OCI-M2 (cell line): ENCODE data around the gene DEGS2.

ENCODE experiments used
- DNase-seq: peaks from one replicate; lab custom pipeline; 2025; ENCODE audit not compliant: unreplicated experiment; lab: John Stamatoyannopoulos, UW

Gene DEGS2

DNA sequence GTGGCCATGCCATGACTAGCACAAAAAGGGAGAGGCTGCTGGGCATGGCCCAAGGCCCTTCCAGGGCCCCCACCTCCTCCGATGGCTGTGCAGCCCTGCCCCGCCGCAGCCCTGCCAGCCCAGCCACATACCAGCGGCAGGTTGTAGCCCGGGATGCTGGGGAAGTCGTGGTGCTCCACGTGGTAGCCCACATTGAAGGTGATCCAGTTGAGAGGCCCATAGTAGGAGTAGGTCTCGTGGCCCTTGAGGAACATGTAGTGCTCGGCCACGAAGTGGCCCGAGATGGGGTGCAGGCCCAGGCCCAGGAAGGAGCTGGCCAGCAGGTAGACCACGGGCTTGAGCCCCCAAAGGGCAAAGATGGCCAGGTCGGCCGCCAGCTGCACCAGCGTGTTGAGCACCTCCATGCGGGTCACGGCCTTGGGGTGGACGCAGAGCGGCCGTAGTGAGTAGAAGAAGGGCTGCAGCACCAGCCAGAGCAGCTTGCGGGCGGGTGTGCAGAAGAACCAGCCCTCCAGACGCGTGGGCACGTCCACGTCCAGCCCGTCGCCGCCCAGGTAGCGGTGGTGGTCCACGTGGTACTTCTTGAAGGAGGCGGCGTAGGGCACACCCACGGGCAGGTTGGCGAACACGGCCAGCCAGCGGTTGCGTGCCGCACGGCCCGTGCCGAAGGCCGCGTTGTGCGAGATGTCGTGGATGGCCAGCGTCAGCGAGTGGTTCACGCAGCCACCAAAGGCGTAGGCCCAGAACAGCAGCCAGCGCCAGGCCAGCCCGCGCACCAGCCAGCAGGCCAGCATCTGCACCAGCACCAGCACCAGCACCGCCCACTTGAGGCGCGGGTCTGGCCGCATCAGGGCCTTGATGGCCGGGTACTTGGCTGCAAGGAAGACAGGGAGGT, 10.4 kb downstream of the DEGS2 start:
- no peak for DNase-seq

DNA sequence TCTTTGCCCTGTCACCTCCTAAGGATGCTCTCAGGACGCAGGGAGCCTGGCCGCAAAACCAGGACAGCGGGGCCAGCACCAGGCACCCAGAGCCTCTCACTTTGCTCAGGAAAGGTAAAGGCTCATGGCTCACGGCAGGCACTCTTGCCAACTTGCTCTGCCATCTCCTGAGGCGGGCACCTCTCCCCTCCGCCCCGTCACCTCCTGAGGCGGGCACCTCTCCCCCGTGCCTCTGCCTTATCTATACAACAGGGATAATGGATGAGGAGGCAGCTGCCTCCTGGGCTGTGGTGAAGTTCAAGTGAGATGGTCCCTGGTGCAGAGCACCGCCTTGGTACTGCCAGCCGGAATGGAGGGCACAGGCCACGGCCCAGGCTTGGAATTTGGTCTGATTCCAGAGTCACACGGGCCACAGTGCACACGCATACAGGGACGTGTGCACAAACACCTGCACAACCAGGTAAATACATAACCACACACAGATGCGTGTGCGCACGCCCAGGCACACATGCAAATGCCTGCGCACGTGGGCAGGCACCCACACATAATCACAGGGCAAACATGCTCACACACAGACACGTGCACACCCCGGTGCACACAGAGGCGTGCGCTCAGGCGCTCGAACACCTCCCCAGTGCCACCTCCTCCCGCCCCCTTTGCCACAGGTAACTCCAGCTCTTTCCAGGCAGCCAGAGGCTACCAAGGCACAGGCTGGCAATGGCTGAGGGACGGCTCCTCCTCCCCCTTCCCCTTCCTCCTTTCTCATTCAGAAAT, 11.6 kb downstream of the DEGS2 start:
- DNase-seq, result no peak

DNA sequence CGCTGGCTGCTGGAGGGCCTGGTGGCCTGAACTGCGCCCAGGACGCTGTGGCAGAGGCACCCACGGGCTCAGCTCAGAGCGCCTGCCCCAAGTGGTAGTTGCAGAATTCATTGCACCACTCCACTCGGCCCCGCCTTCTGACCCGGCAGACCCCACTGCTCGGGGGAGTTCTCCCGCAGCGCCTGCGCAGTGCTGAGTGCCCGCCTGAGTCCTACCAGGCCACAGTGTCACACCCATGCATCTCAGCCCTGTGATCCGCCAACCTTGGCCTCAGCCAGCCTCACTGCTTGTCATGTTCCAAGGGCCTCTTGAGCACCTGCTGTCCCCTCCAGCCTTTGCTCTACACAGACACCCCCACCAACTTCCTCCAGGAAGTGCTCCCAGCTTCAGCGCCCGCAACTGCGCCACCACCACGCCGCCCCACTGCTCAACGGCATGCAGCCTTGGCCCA, 12.2 kb downstream of the DEGS2 start:
- no peak for DNase-seq

DNA sequence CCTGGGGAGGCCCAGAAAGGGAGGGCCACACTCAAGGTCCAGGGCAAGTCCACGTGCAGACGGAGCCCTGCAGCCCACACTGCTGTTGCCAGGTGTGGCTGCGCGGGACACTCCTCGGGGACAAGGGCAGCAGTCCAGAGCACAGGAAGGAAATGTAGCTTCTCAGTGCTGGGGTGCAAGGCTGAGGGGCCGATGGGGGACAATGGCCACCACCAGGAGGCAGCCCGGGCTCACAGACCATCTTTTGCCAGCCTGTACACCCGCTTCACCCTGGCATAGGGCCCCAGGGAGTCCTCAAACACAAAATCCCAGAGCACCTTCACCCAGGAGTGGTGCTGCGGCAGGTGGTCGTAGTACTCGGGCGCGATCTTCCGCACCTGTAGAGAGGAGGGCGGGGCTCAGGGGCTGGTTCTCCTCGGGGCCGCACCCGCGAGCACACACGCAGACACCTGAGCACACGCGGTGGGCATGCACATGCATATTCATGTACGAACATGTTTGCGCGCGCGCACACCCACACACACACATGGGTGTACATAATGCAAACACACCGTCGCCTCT, 12.8 kb downstream of the DEGS2 start:
- DNase-seq, result no peak

DNA sequence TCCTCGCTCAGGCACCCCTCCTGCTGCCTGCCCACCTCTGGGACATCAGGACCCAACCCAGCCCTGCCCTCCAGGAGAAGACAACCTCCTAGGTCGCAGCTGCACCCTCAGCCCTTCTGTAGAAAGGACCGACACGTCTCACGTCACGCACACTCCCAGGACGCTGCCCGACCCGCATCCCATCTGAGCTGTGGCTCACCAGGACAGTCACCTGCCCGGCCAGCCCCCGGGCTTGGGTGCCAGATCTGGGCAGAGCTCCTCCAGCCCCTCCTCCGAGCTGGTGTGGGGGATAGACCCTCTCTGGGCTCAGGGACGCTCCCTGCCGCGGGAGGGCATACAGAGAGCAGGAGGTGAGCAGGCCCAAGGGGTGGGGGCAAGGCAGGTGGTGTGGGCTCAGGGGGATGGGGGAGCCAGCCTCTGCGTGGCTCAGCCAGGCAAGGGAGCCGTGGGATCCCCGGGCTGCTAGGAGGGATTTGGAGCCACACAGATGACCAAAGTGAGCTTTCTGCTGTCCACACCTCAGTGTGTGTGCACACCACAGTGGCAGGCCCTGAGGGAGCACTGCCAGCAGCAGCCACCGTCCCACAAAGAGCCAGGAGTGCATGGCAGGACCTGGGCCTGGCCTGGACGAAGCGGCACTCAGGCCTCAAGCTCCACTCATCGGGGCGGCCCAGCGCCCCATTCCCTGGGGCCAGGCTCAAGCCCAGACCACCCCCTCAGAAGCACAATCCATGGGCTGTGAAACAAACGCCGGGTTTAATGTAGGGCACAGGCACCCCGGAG, 13.6 kb downstream of the DEGS2 start:
- DNase-seq, result no peak

DNA sequence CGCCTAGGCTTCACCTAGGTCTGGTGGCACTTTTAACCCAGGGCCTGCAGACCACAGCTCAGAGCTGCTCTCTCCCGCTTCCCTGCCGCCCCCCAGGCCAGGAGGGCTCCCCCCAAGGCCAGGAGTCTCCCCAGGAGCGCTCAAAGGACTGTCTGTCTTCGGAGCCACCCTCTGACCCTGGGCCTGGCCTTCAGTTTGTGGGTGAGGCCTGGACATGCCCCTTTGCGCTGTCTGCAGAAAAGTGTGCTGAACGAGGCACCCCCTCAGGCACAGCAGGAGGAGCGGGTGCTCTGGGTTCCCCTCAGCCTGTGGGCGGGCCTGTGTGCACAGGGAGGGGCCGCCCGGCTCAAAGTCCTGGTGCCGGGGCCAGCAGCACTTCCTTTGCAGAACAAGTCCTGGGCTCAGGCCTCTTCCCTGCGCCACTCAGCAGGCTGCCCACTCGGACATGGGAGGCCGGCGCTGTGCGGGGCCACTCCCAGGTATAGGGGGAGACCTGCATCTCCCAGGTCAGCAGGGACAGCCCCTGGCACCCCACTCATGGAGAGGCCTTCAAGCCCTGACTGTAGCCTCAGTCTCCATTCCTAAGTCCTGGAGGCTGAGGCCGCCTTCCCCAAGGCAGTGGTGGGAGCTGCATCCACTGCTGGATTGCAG, 14.3 kb downstream of the DEGS2 start:
- no peak for DNase-seq

DNA sequence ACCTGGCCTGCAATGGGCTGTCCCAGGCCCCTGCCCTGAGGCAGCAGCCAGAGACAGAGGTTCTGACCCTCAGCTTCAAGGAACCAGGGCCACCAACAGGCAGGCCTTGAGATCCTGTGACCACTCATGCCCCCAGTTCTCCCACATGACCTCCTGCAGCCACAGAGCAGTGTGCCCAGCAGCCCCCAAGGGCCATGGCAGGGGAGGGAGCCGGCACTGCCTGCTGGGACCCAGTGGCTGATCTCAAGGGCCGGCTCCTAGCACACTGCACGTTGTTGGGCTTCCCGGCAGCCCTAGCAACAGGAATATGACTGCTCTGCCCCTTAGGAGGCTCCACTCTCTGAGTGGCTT, 14.8 kb downstream of the DEGS2 start:
- no peak for DNase-seq

DNA sequence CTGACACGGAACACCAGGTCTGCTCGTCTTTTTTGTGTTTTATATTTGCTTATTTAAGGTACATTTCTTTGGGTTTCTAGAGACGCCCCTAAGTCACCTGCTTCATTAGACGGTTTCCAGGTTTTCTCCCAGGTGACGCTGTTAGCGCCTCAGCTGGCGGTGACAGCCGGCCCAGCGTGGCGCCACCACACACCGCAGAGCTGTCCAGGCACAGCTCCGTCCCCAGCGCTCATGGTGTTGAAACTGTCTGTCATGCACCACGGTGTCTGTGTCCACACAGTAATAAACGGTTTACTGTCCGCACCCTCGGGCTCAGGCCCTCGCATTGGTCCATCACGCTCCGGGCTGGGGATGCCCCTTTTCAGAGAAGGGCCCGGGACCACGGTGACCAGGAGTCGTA, 15.5 kb downstream of the DEGS2 start:
- no peak for DNase-seq

DNA sequence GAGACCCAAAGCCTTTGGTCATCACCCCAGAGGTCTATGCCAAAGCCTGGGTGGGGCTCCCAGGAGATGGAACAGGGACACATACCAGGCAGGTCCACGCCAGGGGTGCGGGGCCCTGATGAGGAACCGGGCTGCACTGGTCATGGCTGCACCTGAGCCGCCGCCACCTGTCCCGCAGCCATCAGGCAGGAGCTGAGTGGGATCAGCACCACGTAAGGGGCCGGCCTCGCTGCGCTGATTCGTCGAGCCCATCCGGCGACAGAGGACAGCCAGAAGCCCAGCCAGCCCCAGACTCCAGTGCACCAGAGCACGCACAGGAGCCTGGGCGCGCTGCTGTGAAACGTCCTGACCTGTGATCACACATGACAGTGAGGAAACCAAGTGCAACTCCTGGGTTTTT, 15.9 kb downstream of the DEGS2 start:
- DNase-seq, result no peak

DNA sequence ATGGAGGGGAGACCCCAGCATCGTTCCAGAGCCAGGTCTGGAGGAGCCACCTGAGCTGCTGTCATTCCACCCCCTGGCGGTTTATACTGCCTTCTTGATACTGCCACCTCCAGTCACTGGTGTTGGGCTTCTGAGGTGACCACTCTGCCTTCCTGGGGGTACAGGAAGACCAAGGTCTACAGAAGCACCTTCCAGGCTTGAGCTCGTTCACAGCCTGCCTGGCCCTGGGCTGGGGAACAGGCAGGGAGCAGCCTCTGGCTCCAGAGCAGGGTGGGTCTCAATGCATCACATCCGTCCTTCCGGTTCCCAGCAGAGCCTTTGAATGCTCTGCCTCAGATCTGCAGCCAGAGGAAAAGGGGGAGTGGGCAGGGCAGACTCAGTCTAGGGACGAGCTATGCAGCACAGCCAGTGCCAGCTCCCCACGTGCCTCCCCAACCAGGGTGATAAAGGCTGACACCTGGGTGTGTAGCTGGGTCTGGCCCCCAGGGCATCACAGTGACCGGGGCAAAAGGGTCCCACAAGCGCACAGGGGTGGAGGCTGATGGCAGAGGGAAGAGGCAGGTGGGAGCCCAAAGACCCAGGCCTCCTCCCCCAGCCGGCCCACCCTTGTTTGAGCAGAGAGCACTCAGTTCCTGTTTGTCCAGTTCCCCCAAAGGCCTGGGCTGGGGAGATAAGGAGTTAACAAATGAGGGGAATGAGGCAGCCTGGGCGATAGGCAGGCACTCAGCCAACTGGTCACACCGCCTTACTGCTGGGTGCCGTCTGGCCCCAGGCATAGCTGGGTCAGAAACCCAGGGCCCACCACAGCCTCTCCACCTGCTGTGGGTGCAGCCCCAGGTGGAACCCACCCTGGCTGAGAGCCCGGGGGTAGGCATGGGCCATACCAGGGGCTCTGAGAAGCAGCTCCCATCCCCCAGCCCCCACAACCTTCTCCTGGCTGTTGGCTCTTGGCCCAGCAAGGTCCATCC, 17.1 kb downstream of the DEGS2 start:
- DNase-seq, result peak; percentile 97

DNA sequence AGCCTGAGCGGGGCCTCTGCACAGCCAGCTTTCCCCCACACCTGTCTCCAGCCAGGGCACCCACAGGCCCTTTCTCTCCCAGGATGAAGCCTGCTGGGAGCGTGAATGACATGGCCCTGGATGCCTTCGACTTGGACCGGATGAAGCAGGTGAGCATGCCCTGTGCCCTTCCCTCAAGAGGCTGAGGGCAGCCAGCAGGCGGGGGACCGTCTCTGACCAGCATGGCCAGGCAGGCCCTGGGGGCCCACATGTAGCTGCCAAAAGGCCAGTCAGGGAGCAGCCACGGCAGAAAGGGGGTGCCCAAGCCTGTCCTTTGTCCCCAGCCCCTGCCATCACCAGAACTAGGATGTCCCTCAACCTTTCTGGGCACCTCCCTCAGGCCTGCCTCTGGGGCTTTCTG, 18.3 kb downstream of the DEGS2 start:
- no peak for DNase-seq

DNA sequence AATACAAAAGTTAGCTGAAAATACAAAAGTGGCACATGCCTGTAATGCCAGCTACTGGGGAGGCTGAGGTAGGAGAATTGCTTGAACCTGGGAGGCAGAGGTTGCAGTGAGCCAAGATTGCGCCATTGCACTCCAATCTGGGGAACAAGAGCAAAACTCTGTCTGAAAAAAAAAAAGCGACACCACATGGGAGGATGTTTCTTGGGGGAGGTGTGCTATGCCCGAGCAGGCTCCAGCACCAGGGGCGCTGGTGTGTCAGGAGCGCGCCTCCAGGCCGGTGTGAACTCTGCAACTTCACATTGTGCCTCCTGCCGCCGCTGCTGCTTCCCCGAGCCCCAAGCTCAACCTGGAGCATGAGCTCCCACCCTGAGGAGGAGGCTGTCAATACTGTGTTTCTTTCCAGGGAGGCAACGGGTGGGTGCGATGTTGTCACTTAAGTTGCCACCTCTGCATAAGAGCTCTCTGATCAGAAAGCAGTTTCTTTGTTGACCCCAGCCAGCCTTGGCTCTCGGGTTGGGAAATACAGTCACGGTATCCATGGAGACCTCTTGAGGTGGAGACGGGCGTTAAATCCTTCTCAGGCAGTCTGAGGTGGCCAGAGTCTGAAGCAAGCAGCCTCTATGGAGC, 18.9 kb downstream of the DEGS2 start:
- DNase-seq, result peak; percentile 69

DNA sequence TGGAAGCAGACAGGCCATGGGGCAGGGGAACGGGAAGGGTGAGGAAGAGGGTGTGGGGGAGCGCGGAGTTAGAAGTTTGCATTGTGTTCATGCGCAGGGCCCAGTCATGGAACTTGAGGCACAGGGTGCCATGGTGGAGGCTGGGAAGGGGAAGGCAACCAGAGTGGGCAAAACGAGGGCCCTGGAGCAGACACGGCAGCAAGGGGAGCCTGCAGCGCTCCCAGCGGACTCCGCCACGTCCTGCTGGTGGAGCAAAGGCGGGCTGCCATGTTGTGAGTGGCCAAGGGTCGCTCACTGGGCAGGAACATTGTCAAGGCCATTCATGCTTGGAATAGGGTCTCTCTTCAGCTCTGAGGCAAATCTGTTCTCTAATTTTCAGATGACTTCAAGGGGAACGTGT, 20.5 kb downstream of the DEGS2 start:
- DNase-seq, result no peak

DNA sequence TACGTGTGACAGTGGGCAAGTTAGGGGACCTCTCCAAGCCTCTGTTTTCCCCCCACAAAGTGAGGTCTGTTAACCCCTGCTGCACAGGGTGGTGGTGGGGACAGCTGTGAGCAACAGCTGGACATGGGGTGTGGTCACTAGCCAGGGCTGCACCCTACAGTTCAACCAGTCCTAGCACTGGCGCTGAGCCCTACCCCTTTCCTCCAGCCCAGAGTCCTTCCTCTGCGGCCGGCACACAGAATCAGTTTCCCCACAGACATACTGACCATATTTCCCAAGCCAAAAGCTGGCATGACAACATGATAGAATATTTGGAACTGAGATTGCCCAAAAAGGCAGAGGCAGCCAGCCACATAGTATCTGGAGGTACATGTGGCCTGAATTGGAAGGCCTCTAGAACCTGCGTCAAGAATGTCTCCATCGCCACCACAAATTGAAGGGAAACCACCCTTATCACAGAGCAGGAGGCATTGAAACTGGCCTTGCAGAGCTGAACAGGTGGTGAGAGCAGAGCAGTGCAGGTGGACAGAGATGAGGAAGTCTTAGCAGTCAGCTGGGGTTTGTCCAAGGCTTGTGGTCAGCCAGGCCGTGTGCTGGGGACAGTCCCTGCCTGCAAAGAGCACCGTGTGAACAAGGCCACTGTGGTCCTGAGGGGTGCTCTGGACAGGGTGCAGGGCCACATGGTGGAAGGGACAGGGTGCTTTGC, 21.2 kb downstream of the DEGS2 start:
- no peak for DNase-seq

DNA sequence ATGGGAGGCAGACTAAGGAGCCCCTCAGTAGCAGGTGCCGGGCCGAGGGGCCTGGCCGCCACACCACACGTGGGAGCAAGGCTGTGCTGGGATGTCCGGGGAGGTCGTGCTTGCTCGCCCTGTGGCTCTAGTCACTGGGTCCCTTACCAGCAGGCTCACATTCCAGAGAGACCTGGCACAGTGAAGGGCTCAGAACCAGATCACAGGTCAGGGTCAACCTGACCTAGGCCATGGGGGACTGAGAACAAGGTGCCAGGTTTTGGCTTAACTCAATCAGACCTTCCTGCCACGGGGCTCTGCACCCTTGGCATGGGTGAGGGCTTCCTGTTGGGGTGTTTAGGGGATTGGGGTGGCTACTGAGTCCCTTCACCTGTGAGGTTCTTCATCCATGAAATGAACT, 22.3 kb downstream of the DEGS2 start:
- no peak for DNase-seq

DNA sequence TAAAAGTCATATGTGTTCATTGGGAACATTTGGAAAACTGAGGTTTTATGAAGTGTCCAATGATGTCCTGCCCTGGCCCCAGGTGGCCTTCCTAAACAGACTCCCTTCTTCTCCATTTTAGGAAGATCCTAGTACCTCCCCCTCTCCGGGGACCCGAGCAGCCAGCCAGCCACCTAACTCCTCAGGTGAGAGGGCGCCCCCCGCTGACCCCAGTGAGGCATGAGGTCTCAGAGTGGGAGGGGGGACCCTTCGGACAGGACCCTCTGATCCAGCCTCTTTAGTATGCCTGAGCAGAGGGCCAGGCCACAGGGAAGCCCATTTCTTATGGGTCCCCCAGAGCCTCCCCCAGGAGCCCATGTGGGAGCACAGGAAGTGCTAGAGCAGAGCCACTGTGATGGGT, 23.7 kb downstream of the DEGS2 start:
- no peak for DNase-seq

DNA sequence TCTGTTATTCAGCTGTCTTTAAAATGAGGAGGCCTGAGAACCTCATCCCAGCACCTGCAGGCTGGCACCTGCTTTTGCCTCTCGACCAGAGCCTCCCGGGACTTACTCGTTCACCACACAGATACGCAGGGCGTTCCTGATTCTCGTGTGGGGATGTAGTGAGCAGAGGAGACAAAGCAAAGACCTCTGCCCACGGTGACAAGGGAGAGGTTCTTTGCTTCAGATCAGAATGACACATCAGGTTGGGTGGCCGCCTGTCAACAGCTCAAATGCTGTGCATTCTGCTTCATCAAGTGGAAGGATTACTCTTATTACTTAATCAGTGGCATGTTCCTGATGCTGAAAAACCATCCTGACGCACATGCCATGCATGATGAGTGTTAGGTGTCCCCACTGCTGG, 24.4 kb downstream of the DEGS2 start:
- no peak for DNase-seq

DNA sequence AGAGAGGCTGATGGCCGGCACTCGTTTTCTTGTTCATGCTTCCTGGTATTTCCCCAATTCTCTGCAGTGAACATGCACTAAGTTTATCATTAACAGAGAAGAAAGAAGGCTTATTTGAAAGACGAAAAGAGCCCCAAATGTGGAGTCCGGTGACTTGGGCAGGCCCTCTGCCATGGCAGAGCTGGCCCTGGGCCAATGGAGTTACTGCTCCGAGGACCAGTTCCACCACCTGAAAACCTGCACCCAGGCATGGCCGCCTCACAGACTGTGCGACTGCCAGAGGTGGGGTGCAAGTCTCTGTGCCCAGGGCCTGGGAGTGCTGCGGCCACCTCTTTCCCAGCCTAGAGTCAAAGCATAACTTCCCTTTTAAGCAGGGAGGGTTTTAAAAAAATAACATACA, 24.9 kb downstream of the DEGS2 start:
- no peak for DNase-seq
